OCI-LY7 (cell line): ENCODE results near the gene MGST2.

Experiments used
- EZH2phosphoT487 ChIP-seq: fragments of 200-600 bp; sonication (generic); IDR thresholded peaks from 2 replicates; pipeline ENCODE4 v1.6.1; 2018; ENCODE audit warnings: low read depth, borderline replicate concordance, mild to moderate bottlenecking, mixed run types, antibody characterized with exemption, low read length, moderate library complexity, mixed read lengths
- TF ChIP-seq, protein P1 (sequence below): fragments of 200-600 bp; sonication (generic); conservative IDR thresholded peaks from 2 replicates; pipeline ENCODE4 v1.5.1; 2014; ENCODE audit warnings: mild to moderate bottlenecking, antibody characterized with exemption, low read length, moderate library complexity, mixed read lengths

GRCh38 chr4:139669335-139669734 lies 3.7 kb downstream of the MGST2 start:
- TF ChIP-seq, protein P1, sequence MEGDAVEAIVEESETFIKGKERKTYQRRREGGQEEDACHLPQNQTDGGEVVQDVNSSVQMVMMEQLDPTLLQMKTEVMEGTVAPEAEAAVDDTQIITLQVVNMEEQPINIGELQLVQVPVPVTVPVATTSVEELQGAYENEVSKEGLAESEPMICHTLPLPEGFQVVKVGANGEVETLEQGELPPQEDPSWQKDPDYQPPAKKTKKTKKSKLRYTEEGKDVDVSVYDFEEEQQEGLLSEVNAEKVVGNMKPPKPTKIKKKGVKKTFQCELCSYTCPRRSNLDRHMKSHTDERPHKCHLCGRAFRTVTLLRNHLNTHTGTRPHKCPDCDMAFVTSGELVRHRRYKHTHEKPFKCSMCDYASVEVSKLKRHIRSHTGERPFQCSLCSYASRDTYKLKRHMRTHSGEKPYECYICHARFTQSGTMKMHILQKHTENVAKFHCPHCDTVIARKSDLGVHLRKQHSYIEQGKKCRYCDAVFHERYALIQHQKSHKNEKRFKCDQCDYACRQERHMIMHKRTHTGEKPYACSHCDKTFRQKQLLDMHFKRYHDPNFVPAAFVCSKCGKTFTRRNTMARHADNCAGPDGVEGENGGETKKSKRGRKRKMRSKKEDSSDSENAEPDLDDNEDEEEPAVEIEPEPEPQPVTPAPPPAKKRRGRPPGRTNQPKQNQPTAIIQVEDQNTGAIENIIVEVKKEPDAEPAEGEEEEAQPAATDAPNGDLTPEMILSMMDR = no peak
- TF ChIP-seq EZH2phosphoT487 = no peak
